HK-2 (cell line): ENCODE measurements around the gene ZCCHC7.
"Not testable (repeated sequence)": the region's sequence is repeated elsewhere in the genome, so short reads cannot be mapped to it uniquely, and the experiment has no call there.

Experiments used
- DNase-seq: peaks from one replicate; pipeline ENCODE4 v3.0.0-alpha.2; 2018; ENCODE audit not compliant: unreplicated experiment

ZCCHC7 gene

DNA sequence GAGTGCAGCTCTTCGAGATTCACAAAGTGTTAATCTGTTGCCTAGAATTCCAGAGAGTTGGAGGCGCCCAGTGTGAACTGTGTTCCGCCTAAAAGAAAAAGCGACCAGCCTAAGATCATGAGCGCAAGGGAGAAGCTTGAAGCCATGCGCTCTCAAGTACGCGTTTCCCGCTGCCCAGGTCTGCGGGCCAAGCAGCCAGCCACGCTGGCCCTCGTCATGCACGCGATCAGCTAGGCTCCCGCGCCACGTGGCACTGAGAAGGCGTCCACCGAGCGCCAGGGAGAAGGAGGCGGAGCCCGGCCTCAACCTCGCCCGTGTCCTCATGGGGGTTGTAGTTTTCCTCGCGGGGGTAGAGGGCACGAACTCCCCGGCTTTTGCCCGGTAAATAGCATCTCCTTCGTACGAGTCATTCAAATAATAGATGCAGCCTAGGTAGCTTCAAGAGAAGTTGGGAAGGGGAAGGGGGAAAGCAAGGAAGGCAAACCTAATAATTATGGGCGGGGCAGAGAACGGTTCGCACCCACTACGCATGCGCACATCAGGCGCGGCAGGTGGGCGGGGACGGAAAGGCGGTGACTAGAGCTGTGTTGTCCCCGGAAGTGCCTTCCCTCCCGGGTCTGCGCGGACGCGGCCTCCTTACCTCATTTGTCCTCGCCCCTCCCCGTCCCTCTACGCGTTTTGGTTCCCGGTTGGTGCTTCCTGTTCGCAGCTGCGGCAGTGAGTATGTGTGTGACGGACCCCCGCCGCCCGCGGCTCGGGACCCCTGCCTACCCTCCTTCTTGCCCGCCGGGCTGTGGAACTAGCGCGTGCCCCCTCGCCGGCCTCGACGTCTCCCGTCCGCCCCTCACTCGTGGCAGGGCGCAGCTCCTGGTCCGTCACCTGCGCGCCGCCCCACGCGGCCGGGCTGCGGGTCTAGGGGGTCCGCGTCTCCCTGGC lies at the start of gene ZCCHC7:
TSS of gene ZCCHC7 (plus strand) at position 668 of the 936 bp plus-strand sequence.
- peak; percentile 92 for DNase-seq

DNA sequence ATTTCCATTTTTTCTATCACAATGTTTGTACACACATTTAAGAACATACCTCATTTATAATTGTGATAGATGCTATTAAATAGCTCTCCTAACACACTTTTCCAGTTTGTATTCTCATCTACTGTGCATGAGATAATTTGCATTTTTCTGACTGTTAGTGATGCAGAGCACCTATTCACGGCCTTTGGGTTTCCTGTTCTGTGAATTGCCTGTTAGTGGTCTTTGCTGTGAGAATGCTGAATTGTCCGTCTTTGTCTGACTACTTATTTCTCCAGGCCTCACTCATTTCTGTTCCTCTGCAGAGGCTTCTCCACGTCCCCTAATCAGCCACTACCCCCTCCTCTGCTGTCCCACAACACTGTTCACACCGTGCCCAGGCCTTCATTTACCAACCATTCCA lies 45.6 kb upstream of the ZCCHC7 start:
- DNase-seq: not testable (repeated sequence)

DNA sequence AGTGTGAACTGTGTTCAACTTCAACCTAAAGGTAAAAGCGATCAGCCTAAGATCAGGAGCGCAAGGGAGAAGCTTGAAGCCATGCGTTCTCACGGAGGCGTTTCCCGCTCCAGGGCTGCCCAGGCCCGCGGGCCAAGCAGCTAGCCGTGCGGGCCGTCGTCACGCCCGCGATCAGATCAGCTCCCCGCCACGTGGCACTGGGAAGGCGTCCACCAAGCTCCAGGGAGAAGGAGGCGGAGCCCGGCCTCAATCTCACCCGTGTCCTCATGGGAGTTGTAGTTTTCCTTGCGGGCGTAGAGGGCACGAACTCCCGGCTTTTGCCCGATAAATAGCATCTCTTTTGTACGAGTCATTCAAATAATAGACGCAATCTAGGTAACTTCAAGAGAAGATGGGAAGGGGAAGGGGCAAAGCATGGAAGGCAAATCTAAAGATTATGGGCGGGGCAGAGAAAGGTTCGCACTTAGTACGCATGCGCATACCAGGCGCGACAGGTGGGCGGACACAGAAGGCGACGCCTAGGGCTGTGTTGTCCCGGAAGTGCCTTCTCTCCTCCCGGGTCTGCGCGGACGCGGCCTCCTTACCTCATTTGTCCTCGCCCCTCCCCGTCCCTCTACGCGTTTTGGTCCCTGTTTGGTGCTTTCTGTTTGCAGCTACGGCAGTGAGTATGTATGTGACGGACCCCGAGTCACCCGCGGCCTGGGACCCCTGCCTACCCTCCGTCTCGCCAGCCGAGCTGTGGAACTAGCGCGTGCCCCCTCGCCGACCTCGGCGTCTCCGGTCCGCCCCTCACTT lies 40.8 kb upstream of the ZCCHC7 start:
- DNase-seq: peak; percentile 88

DNA sequence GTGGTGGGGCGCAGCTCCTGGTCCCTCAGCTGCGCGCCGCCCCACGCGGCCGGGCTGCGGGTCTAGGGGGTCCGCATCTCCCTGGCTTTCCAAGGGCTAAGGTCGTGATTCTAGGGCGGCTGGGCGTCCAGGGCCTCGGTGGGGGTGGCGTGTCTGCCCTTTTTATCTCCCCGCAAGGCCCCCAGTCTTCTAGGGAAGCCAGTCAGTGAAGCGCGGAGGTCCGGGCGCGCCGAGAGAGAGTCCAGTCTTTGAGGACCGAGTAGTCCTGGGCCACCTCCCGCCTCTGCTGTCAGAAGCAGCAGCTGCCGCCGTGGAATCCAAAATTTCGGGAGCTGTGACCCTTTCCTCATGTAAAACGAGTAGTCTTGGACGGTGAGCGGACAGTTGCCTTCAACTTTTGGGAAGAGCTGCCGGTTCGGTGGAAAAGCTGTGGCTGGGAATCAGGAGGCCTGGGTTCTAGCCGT lies 40.2 kb upstream of the ZCCHC7 start:
- DNase-seq: not testable (repeated sequence)

DNA sequence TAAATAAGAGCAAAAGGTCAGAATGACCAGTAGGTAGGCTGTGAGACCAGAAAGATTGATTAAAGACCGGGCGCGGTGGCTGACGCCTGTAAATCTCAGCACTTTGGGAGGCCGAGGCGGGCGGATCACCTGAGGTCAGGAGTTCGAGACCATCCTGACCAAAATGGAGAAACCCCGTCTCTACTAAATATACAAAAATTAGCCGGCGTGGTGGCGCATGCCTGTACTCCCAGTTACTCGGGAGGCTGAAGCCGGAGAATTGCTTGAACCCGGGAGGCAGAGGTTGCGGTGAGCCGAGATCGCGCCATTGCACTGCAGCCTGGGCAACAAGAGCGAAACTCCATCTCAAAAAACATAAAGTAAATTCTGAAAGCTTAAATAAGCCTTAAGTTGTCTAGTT lies 38.9 kb upstream of the ZCCHC7 start:
- not testable (repeated sequence) for DNase-seq

DNA sequence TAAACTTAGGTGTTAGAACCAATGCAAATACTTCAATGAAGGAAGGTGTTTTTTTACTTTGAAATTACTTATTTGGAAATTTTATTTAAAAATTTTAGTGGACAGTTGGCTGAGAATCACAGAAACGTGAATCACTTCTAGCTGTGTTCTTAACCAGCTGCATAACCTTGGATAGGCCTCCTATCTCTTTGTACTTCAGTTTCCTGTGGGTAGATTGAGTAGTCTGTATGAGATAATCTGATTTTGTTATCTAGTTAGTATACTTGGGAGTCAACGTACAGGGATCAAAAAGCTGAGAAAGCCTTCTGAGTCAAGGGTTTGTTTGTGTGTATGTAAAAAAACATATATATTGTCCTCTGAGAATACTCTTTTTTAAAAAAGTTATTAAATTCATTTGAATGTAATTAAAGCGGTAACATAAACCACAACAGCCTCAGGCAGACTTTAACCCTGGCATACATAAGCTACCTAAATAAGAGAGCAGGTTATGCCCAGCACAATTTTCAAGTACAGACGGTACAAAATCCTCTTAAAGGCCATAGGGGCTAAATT lies 38.1 kb upstream of the ZCCHC7 start:
- DNase-seq: no peak

DNA sequence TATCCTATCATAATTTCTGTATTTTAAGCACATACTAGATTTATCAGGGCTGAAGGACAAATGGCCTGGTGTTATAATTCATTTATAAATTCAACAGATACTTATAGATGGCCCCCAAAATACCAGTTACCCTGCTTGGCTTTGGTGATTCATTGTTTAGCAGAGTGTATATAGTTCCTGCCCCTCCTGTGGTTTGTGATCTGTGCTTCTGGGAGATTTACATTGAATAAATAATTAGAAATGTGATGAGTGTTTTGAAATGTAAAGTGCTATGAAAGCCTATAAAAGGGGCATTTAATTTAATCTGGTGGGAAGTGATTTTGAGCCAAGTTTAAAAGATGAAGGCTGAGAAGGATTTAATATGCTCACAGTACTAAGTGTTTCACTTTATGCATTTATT lies 36.7 kb upstream of the ZCCHC7 start:
- no peak for DNase-seq

DNA sequence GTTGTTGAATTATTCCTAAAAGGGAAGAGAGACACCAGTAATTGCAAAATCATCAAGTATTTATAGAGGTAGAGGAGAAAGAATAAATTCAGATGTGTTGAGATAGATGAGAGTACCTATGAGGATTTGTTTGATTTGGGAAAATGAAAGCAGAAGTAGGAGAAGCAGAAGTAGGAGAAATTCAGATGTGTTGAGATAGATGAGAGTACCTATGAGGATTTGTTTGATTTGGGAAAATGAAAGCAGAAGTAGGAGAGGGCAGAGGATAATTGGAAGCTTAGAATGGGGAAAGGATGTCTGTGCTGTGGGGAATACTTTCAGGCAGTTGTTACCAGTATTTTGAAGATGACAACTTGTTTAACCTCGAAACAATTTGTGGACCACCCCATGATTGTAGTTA lies 35.1 kb upstream of the ZCCHC7 start:
- no peak for DNase-seq

DNA sequence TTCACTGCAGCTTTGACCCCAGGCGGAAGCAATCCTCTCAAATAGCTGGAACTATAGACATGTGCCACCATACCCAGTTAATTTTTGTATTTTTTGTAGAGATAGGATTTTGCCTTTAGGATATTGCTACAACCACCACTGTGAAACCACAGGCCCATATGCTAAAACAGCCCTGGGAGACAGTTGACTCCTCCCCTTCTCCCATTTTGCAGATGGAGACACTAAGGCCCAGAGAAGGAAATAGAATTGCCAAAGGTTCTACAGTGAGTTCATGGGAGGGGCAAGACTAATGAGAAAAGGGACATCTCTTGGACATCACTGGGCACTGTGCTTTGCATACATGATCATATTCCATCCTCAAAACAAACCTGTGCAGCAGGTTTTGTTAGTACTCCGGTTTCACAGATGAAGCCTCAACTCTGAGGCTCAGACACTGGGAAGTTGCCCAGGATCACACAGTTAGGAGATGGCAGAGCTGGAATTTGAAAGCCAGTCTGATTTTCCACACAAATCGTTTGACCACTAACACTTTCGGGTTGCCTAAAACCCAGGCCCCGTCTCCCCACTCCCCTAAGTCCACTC lies 27.6 kb upstream of the ZCCHC7 start:
- not testable (repeated sequence) for DNase-seq

DNA sequence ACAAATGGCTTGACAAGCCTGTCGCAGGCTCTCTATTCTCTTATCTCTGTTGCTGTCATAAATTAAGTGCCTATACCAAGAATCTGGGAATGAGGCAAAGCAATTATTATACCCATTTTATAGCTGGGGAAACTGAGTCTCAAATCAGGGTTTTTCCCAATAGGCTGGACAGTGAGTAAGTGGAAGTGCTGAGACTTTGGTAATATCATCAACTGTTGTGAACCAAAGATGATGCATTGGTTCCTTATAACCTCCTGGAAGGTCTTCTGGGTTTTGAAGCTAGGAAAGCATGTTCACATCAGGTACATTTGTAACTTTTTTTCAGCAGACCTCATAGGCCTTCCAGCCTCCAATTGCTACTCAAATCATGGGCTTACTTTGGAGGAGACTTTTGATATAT lies 25.6 kb upstream of the ZCCHC7 start:
- DNase-seq: no peak

DNA sequence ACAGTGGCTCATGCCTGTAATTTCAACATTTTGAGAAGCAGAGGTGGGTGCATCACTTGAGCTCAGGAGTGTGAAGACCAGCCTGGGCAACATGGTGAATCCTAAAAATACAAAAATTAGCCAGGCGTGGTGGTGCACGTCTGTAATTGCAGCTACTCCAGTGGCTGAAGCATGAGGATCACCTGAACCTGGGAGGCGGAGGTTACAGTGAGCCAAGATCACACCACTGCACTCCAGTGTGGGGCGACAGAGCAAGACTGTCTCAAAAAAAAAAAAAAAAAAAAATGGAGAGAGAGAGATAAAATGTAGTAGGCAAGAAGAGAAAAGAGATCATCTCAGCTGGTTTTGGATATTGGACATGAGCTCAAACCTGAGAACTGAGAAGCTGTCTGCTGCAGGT lies 23.7 kb upstream of the ZCCHC7 start:
- no peak for DNase-seq

DNA sequence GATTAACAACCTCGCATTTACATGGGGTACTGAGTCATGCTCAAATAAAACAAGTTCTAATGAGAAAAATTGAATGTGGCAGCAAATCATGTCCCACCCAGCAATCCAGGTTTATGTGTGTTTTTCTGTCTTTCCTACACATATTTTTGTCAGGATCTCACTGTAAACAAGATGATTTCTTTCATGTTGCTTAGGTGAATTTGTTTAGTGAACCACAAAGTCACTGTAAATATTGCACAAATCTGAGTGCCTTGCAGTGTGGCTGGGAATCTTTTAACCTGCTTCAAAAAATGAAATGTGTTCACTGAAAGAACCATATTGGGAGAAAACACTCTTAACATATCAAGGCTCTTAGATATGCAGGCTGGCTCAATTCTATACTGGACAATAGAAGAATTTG lies 23.1 kb upstream of the ZCCHC7 start:
- no peak for DNase-seq

DNA sequence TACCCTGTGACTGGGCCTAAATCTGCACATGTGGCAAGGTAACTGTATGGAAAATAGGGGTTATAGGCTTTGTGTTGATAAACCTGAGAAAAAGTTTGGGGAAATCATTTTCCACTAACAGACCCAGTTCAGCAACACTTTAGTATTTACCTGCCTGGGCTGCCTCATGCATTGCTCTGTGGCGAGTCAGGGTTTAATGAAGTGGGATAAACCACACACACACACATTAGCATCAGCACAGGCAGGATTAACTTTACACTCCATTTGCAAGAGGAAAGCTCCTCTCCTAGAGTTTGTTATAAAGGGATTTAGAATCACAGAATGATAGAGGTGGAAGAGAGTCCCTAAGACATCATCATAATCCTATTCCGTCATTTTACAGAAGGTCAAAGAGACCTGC lies 20.0 kb upstream of the ZCCHC7 start:
- no peak for DNase-seq

DNA sequence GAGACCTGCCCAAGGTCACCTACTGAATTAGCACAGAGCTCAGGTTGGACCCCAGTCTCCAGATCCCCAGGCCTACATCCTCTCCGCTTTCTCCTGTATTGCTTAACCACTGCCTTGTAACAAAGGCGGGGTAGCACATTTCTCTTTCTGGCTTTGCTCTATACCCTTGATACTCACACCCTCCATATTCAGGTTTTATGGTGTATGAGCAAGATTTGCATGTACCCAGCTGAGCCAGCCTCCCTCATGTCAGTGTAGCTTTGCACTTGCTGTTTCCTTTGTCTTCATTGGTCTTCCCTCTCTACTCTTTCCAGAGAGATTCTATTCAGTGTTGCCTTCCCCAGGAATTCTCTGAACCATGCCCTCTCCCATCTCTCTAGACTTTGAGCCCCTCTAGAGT lies 19.6 kb upstream of the ZCCHC7 start:
- DNase-seq: no peak

DNA sequence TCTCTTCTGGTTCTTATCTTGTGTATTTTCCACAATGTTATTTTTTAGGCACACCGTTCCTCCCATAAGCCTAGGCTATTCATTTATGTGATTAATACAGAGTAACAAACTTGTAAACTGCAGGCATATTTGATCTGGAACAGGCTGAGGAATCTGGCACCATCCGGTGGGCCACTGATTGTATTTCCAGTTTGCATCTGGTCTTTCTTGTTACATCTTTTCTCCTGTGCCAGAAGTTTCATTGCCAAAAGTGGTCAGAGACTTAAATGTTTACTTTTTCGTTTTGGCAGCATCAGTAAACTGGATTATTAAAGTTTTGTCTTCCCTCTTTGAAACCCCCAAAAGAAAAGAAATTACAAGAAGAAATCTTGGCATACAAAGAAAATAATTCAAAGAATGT lies 17.9 kb upstream of the ZCCHC7 start:
- DNase-seq: no peak

DNA sequence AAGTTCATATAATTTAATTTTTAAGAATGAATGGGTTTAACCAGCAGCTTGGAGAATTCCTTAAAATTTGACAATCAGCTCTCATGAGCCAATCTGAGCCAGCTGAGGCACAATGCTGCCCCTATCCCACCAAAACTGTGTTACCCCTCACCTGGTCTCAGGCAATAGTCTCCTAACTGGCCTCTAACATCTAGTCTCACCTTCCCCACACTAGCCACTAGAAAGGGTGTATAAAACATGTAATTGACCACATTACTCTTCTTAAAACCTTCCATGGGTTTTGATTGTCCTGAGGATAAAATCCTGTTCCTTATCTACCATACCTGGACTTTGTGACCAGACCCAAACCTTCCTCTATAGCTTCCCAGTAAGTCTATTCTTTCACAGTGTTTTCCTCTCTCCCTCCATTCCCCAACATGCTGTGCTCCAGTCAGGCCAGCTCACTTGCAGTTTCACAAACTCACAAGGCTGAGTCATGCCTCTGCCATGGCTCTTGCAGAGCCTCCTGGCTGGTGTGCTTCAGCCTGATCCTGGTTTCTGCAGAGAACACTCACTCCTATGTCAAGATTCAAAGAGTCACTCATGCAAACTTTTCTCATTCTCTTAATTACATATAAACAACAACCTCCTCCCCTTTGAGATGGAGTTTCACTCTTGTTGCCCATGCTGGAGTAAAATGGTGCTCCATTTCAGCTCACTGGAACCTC lies 16.0 kb upstream of the ZCCHC7 start:
- peak; percentile 22 for DNase-seq

DNA sequence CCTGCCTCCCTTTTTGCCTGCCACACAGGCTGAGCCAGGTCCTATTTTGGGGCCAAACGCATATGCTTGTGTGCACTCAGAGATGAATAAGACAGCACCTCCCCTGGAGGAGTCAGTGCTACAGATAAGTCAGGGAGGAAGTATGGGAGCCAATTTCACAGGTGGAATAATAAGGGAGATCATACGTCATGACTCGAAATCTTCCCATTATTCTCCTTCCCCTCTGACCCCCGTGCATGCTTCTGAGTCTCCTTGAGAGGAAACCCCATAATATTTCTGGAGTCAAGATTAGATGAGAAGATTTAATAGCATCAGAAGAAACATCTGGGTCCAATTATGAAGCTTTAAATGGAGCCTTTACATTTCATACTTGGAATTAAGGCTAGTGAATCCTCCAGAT lies 15.1 kb upstream of the ZCCHC7 start:
- no peak for DNase-seq

DNA sequence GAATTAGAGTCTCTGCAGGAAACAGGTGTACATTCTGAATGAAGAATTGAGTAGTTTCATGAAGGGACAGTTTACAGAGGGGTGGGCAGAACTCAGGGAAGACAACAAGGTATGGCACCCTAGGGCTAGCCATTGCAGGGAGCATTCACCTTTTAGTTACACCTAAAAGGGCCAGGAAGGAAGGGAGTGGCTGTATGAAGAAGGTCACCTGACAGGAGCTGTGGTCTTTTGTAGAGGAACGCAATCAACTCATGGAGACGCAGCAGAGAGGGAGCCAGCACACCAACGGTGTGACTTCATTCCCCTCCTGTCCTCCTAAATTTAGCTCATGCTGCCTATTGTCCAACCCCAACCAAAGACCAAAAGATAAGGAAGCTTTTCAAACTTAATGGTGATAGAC lies 12.7 kb upstream of the ZCCHC7 start:
- DNase-seq: no peak

DNA sequence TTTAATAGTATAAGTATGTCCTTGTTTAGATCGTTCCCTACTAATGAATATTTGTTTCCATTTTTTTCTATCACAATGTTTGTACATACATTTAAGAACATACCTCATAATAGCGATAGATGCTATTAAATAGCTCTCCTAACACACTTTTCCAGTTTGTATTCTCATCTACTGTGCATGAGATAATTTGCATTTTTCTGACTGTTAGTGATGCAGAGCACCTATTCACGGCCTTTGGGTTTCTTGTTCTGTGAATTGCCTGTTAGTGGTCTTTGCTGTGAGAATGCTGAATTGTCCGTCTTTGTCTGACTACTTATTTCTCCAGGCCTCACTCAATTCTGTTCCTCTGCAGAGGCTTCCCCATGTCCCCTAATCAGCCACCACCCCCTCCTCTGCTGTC lies 5.9 kb upstream of the ZCCHC7 start:
- not testable (repeated sequence) for DNase-seq

DNA sequence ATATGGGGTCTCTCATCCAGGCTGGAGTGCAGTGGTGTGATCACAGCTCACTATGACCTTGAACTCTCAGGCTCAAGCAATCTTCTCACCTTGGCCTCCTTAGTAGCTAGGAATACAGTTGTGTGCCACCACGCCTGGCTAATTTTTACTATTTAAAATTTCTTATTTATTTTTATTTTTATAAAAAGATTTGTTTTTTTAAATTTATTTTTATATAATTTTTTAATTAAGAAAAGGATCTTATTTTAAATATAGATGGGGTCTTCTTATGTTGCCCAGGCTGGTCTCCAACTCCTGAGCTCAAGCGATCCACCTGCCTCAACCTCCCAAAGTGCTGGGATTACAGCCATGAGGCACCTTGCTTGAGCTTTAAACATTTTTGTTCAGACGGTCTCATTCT lies 2.4 kb upstream of the ZCCHC7 start:
- no peak for DNase-seq

DNA sequence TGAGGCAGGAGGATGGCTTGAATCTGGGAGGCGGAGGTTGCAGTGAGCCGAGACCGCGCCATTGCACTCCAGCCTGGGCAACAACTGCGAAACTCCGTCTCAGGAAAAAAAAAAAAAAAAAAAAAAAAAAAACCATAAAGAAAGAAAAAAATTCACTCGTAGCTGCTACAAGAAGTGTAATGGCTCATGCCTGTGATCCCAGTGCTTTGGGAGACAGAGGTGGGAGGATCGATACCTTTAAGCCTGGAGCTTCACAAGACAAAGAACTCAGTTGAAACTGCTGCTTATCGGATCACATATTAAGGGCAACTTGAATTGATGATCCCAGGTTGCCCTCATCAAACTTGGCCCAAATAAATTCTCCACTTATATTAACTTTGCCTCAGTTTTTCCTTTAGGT lies 1.0 kb upstream of the ZCCHC7 start:
- no peak for DNase-seq
